ENCODE measurements around the gene CDX2.

The CDX2 gene

DNA sequence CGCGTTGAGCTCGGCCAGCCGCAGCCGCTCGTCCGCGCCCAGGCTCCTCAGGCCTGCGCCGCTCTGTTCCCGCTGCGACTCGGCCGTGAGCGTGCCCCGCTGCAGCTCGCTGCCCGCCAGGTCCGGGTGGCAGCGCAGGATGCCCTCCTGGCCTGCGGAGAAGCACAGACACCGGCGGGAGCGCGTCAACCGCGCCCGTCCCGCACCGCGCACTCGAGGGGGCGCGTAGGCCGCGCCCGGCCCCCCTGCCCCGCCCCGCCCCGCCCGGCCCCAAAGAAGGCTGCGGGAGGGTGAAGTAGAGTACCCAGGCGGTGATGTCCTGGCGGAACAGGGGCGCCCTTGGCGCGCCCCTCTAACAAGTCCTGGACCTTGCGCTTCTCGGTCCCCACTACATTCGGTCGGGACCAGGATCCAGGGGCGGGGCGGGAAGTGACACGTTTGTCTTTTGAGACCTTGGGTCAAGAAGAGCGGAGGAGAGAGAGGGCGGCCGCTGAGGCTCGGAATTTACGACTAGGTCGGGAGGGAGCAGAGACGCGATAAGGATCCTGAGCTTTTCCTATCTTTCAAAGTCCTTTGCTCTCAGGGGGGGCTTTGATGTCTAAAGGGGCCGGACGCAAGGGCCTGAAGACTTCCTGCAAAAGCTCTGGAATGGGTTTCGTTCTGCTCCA is 9.3 kb upstream of the CDX2 start:
- DNase-seq = no peak

DNA sequence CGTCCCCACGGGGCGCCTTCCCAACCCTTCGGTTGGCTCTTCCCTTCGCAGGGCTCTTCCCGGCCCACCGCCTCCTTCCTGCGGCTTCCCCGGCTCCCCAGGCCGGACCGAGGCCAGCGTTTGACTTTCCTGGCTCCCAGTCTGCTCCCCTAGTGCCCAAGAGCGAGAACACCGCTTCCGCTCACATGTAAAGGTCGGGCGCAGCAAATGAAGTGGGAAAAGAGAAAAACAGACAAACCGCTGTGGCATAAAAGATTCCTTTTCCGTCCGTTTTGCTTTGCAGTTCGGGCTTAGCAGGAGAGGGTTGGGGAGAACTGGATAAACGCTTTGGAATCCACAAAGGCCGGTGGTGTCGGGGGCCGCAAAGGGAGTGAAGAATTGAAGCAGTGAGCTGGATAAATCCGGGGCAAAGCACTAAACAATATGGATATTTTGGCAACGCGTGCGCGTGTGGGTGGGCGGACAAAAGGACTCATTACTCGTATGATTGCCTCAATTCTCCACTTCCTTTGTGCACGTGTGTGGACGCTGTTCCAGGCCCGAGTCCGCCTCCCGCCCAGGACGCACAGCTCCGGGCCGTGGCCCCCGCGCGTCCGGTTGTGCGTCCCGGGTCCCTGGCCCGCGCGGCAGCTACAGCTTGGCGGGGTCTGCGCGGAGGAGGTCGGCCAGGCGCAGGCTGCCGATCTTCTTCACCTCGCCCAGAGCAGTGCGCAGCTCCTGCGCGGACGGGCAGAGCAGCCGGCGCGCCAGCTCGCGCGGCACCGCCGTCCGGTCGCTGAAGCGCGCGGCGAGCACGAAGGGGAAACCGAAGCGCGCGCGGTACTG is 8.6 kb upstream of the CDX2 start:
- no peak for DNase-seq

GRCh38 chr13:27976362-27977091 is 7.4 kb upstream of the CDX2 start:
- DNase-seq = no peak

- DNase-seq = no peak
Observed at GRCh38 chr13:27975564-27976361, 6.6 kb upstream of the CDX2 start.

DNA sequence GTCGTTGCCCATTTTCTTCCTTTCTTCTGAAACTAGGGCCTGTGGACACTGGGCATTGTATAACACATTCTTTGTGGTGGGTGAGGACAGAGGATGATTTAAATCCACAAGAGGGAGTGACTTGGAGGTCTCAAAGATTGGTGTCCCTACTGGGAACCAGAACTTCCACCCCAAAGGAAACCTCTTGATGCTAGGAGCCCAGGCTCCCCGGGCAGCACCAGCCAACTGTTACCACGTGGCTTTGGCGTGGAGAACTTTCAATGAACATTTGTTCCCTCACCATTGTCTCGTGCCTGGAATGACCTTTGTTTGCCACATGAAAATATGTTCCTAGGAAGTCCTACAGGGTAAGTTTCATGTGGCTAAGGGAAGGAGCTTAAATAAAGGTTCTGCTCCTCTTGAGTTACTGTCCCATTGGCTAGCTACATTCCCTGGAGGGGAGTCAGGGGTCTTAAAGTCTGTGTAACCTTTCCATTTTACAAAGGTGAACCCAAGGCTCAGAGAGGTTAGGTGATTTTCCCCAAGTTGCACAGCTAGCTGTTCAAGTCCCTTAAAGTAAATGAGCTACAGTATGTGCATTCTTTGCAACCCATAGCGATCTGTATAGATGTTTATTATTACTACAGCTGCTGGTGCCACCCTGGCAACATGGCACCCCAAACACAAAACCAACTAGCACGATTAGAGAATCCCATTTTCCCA is 5.0 kb upstream of the CDX2 start:
- DNase-seq = no peak

- no peak for DNase-seq
Observed at GRCh38 chr13:27973291-27973690, 4.2 kb upstream of the CDX2 start.

DNA sequence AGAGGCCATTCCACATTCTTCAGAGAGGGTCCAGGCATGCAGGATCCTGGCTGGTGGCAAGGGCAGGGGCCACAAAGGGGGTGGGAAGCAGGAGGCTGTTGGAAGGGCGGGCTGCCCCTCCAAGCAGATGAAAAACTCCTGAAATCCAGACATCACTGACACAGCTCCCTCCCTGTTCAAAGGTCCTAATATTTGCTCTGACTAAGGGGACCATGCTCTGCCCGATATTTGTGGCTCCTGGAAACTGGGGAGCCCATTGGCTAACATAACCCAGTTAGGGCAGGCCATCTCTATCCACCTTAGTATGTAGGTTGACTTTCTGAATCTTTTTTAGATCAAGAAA is 3.3 kb upstream of the CDX2 start:
- no peak for DNase-seq

- no peak for DNase-seq
Observed at GRCh38 chr13:27971776-27972477, 2.8 kb upstream of the CDX2 start.

- DNase-seq = no peak
Observed at GRCh38 chr13:27971236-27971645, 2.1 kb upstream of the CDX2 start.

GRCh38 chr13:27970382-27971235 is 1.5 kb upstream of the CDX2 start:
- no peak for DNase-seq

DNA sequence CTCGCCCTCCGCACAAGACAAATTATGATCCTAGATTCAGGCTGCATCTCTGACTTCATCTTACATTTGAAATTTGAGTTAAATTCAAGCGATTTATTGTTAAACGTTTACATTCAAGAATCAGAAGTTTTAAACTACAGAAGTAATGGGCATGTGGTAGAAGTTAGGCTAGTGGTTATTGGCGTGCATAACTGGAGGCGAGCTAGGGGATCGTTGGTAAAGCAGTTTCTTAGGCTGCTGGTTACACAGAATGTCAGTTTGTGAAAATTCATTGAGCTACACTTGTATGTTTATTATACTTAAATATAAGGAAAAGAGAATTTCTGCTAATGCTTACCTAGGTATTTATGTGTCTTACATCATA is 733 bp upstream of the CDX2 start:
- DNase-seq = no peak

GRCh38 chr13:27968316-27969081 is 616 bp downstream of the CDX2 start:
- no peak for DNase-seq

- DNase-seq = no peak
Observed at GRCh38 chr13:27967736-27968315, 1.3 kb downstream of the CDX2 start.

- no peak for DNase-seq
Observed at GRCh38 chr13:27967203-27967735, 1.8 kb downstream of the CDX2 start.

- DNase-seq = no peak
Observed at GRCh38 chr13:27966641-27967202, 2.4 kb downstream of the CDX2 start.

- DNase-seq = no peak
Observed at GRCh38 chr13:27965740-27966640, 3.1 kb downstream of the CDX2 start.

DNA sequence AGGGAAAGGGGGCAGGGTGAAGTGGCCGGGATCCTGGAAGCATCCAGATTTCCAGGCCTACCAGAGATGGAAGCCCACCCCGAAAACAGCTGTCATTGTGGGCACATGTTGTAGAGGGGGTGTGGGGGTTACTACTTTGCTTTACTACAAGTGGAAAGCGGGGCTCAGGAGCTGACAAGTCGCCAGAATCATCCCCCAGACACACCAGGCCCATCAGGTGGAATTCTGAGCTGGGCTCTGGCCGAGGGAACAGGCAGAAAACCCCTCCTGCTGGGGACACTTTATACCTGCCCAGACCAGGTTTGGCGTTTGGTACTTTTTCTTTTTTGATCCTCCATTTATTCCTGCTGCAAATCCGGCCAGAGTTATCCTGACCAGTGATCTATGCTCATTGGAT is 3.8 kb downstream of the CDX2 start:
- DNase-seq = no peak

- DNase-seq = no peak
Observed at GRCh38 chr13:27964741-27965323, 4.3 kb downstream of the CDX2 start.
